HFFc6 (cell line): ENCODE data around the gene THOP1. TPM values are rescaled to one million over a fixed set of nuclear protein-coding genes. Genes with fewer than 3 reads are reported as not detected.

Source experiments
- DNase-seq: peaks from one replicate; pipeline ENCODE4 v3.0.0-alpha.2; 2018
- H3K27ac Mint-ChIP-seq: 2 replicates; pipeline ENCODE4 v1.8.0; 2020; ENCODE audit warnings: mild to moderate bottlenecking, mixed read lengths
- H3K27me3 Mint-ChIP-seq: 2 replicates; pipeline ENCODE4 v1.8.0; 2021; ENCODE audit warnings: mild to moderate bottlenecking, moderate library complexity, mixed read lengths; ENCODE audit not compliant: insufficient read depth
- H3K36me3 Mint-ChIP-seq: 2 replicates; pipeline ENCODE4 v1.8.0; 2021; ENCODE audit warnings: low read depth, mixed read lengths
- H3K4me1 Mint-ChIP-seq: 2 replicates; pipeline ENCODE4 v1.8.0; 2020; ENCODE audit warnings: low read depth, mixed read lengths
- H3K4me3 Mint-ChIP-seq: 2 replicates; pipeline ENCODE4 v1.8.0; 2020; ENCODE audit warnings: mild to moderate bottlenecking, moderate library complexity, mixed read lengths
- H3K9me3 Mint-ChIP-seq: 2 replicates; pipeline ENCODE4 v1.8.0; 2020; ENCODE audit warnings: mild to moderate bottlenecking, mixed read lengths
- CTCF ChIP-seq: fragments of 200-600 bp; sonication (generic); IDR thresholded peaks from 2 replicates; pipeline ENCODE4 v1.5.0; 2021; ENCODE audit warnings: antibody characterized with exemption, mild to moderate bottlenecking
- total RNA-seq, 6 experiments: library from RNA; stranded (reverse); fragmentation: NEBNext Ultra II Directional; extraction: Animal tissue kit (Norgen Biotek cat#: 25700); gene quantifications; 2 replicates in 1 of 6; 3 replicates in 5 of 6; pipeline ENCODE4 v1.2.3, GENCODE V29; 2021

THOP1 gene
- total RNA-seq, 6 experiments from 2014 or later, result 83.7 to 114 (median 94.3) TPM

GRCh38 chr19:2755448-2755705 is 29.9 kb upstream of the THOP1 start:
- Mint-ChIP-seq H3K36me3 (0 out of 2 replicates have a peak, but pooled peaks cover 14% of the 10 kb centered on the region), H3K27me3 (no peaks in the 10 kb centered on the region; the same call in 1 of the 2 replicates), H3K4me1 (no peaks in the 10 kb centered on the region), H3K9me3 (no peaks in the 10 kb centered on the region), H3K27ac (no peak overlapping the region), H3K4me3 (no peak overlapping the region)
- TF ChIP-seq CTCF, result no peak
- DNase-seq, result no peak

GRCh38 chr19:2755811-2756210 is 29.5 kb upstream of the THOP1 start:
- DNase-seq, result no peak
- no peaks in the 10 kb centered on the region for H3K9me3 Mint-ChIP-seq
- no peak for TF ChIP-seq CTCF
- H3K27me3 Mint-ChIP-seq, result no peaks in the 10 kb centered on the region; the same call in 1 of the 2 replicates
- no peak overlapping the region for H3K4me3 Mint-ChIP-seq
- 0 out of 2 replicates have a peak, but pooled peaks cover 14% of the 10 kb centered on the region for H3K36me3 Mint-ChIP-seq
- H3K4me1 Mint-ChIP-seq, result no peaks in the 10 kb centered on the region
- H3K27ac Mint-ChIP-seq, result no peak overlapping the region

- no peak for DNase-seq
- Mint-ChIP-seq H3K4me3 (no peak overlapping the region), H3K27ac (no peak overlapping the region), H3K36me3 (0 out of 2 replicates have a peak, but pooled peaks cover 14% of the 10 kb centered on the region), H3K27me3 (no peaks in the 10 kb centered on the region), H3K4me1 (no peaks in the 10 kb centered on the region), H3K9me3 (no peaks in the 10 kb centered on the region)
- no peak for TF ChIP-seq CTCF
These were observed 28.8 kb upstream of the THOP1 start for GRCh38 chr19:2756477-2756876.

- no peak for DNase-seq
- H3K9me3 Mint-ChIP-seq, result no peaks in the 10 kb centered on the region
- no peaks in the 10 kb centered on the region for H3K27me3 Mint-ChIP-seq
- H3K4me1 Mint-ChIP-seq, result no peaks in the 10 kb centered on the region
- no peak overlapping the region for H3K27ac Mint-ChIP-seq
- H3K4me3 Mint-ChIP-seq, result no peak overlapping the region
- no peak for TF ChIP-seq CTCF
- 0 out of 2 replicates have a peak, but pooled peaks cover 14% of the 10 kb centered on the region for H3K36me3 Mint-ChIP-seq
These were observed 28.1 kb upstream of the THOP1 start for GRCh38 chr19:2756921-2757881.

GRCh38 chr19:2758601-2759313 is 26.5 kb upstream of the THOP1 start:
- Mint-ChIP-seq H3K9me3 (no peaks in the 10 kb centered on the region), H3K36me3 (0 out of 2 replicates have a peak, but pooled peaks cover 14% of the 10 kb centered on the region), H3K27me3 (no peaks in the 10 kb centered on the region), H3K4me1 (no peaks in the 10 kb centered on the region), H3K27ac (no peak overlapping the region), H3K4me3 (no peak overlapping the region)
- no peak for TF ChIP-seq CTCF
- DNase-seq, result no peak
